CD4-positive, alpha-beta T cell treated with Interleukin-17A for 4 hours (primary cell): ENCODE data around the gene SH3BGRL.
"Not testable (repeated sequence)": the region's sequence is repeated elsewhere in the genome, so short reads cannot be mapped to it uniquely, and the experiment has no call there.

Source experiments
- DNase-seq: peaks from one replicate; pipeline ENCODE4 v3.0.0-alpha.2; 2020; ENCODE audit warnings: mixed read lengths

SH3BGRL gene

GRCh38 chrX:81259714-81260395, 58.0 kb downstream of the SH3BGRL start:
- no peak for DNase-seq

DNA sequence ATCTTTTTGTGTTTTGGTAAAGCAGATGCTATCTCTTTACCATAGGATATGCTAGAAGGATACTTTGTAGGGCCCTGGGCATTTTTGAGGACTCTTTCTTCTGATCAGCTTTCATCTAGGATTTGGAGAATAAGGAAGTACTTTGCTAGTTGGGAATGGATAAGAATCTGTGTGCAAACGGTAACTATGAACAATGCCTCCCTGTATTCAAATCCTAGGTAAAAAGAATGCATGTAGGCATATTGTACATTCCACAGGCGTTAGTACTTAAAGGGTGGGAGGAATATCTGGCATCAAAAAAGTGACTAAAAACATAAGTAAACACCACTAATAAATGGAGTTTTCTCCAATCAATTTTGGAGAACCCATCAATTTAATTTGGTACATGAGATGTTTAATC, 59.7 kb downstream of the SH3BGRL start:
- DNase-seq = no peak

GRCh38 chrX:81263059-81263458, 61.2 kb downstream of the SH3BGRL start:
- no peak for DNase-seq

DNA sequence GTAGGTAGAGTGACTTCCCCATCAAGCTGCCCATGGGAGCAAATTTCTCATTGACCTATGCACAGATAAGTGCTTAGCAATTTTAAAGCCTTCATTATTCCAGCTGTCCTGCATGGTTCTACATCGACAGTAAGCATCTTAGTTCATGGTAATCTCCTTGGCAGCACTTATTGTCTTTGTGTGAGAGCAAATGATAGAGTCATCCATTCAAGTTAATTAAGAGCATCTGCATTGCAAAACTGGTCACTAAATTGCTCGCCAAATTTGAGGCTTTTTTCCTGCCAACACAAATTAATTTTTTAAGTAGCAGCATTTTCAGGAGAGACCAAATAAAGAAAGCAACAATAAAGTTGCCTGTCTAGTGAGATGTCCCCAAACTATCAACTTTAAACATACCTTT, 76.7 kb downstream of the SH3BGRL start:
- no peak for DNase-seq

- DNase-seq = no peak
Observed at GRCh38 chrX:81280148-81280547, 78.2 kb downstream of the SH3BGRL start.

GRCh38 chrX:81286075-81286474, 84.2 kb downstream of the SH3BGRL start:
- DNase-seq = no peak

DNA sequence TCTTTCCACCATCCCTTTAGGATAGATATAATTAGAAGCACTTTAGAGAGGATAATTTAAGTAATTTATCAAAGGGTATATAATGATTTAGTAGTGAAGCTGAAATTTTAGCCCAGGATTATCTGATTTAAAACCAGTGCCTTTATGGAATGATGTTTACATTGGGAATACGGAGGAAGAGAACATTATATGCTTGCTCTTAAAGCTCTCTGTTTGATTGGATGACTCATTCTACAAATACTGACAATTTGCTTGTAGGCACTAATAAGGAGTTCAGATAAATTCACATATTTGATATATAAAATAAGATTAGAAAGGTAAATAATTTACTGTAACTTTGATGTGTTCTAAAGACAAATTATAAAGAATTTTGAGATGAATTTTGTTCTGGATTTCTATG, 84.7 kb downstream of the SH3BGRL start:
- DNase-seq = no peak

GRCh38 chrX:81291996-81292395, 90.1 kb downstream of the SH3BGRL start:
- DNase-seq = no peak

- no peak for DNase-seq
Observed at GRCh38 chrX:81294101-81294500, 92.2 kb downstream of the SH3BGRL start.

GRCh38 chrX:81301877-81302276, 100.0 kb downstream of the SH3BGRL start:
- DNase-seq = no peak

- DNase-seq = no peak
Observed at GRCh38 chrX:81304563-81304962, 102.7 kb downstream of the SH3BGRL start.

GRCh38 chrX:81305240-81305639, 103.3 kb downstream of the SH3BGRL start:
- no peak for DNase-seq

GRCh38 chrX:81308086-81308829, 106.4 kb downstream of the SH3BGRL start:
- no peak for DNase-seq

DNA sequence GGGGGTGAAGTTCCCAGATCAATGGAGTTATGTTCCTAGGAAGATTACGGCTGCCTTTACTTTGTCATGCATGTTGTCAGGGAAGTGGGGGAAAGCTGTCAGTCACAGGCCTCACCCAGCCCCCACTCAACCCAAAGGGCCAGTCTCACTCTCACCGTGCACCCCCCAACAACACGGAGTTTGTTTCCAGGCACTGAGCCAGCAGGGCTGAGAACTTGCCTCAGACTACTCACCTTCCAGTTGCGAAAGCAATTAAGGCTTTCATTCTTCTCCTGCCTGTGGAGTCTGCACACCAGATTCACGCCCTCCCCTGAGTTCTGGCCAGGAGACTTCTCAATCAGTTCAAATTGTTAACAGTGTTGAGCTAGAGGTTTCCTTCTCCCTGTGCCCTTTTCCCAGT, 114.3 kb downstream of the SH3BGRL start:
- DNase-seq = no peak

DNA sequence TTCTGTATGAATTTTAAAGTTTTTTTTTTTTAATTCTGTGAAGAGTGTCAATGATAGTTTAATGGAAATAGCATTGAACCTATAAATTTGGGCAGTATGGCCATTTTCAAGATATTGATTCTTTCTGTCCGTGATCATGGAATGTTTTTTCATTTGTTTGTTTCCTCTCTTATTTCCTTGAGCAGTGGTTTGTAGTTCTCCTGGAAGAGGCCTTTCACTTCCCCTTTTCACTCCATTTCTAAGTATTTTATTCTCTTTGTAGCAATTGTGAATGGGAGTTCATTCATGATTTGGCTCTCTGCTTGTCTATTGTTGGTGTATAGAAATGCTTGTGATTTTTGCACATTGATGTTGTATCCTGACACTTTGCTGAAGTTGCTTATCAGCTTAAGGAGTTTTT, 129.8 kb downstream of the SH3BGRL start:
- not testable (repeated sequence) for DNase-seq

DNA sequence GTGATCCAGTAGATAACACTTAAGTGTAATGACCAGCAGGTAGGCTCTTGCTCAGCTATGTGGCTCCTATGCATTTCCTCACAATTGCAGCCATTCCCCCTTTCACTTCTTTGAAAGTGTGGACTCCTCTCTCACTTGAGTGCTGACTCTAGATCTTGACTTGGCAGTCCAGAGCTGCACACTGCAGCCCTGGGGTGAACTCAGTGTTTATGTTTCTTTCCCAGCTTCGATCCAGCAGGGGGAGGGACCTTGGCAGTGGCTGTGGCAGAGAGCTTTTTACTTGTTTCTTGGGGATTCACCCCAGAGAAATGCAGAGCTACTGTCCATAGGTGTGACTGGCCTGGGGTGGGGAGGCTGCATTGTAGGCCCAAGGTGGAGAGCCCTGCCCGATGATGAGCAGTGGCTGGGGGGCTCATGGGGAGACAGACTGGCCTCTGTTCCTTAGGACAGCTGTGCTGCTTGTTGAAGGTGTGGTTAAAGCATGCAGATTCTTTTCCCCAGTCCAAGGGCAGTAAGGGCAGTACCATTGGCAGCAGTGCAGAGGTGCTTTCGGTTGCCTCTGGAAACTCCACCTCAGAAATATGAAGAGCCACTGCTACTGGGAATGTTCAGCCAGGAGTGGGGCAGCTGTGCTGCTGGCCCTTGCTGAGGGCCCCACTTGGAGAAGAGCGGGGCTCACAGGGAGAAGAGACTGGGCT, 134.7 kb downstream of the SH3BGRL start:
- no peak for DNase-seq

DNA sequence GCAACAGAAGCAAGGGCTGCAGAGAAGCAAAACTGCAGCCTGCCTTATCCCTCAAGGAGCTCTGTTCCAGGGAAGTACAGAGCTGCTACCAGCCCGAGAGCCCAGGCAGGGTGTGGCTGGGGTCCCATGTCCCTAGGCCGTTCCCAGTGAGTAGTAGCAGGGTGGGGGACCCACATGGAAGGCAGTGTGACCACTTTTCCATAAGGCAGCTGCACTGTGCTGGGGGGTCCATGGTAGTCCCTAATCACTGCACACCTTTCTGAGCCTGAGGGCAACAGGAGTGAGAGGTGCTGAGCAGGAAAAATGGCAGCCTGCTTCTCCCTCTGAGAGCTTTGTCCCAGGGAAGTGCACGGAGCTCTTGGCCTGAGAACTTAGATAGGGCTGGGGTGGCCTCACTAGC, 135.9 kb downstream of the SH3BGRL start:
- DNase-seq = no peak

GRCh38 chrX:81338924-81339323, 137.0 kb downstream of the SH3BGRL start:
- no peak for DNase-seq

- DNase-seq = not testable (repeated sequence)
Observed at GRCh38 chrX:81345296-81345695, 143.4 kb downstream of the SH3BGRL start.
